ENCODE results near the gene CCNK. TPM values are rescaled to one million over a fixed set of nuclear protein-coding genes. Genes with fewer than 3 reads are reported as not detected.

The CCNK gene
- total RNA-seq, 1 experiment from 2014 or later = 80.1 TPM

- no peak overlapping the region for H2BK15ac ChIP-seq (ENCODE audit: low read depth, low read length)
- no peak overlapping the region for H3K4ac ChIP-seq (ENCODE audit: low read depth, low read length)
- H2AK5ac ChIP-seq (ENCODE audit: insufficient read length, low read length) = no peak overlapping the region
- H3K23me2 ChIP-seq (ENCODE audit: insufficient read length, low read depth, low read length, poor library complexity, severe bottlenecking) = no peaks in the 10 kb centered on the region
- H3K18ac ChIP-seq (ENCODE audit: insufficient read length, low read depth, low read length) = no peak overlapping the region
- no CpG with 5 or more reads among the region's 3 CpGs for WGBS (ENCODE audit: extremely low coverage, insufficient read length, low lambda C conversion rate)
- no peak overlapping the region for H2BK20ac ChIP-seq (ENCODE audit: low read depth, low read length, poor library complexity, severe bottlenecking)
- H4K5ac ChIP-seq (ENCODE audit: insufficient read length, low read depth, low read length) = no peak overlapping the region
- DNase-seq = no peak
- H3K27me3 ChIP-seq (ENCODE audit: insufficient read depth, low read length) = no peaks in the 10 kb centered on the region
- Mint-ChIP-seq H3K36me3 (ENCODE audit: insufficient read depth in 1 of 3, low read depth in 3 of 3) (peaks cover 23 to 55% (median 38%) of the 10 kb centered on the region in 3 experiments), H3K27me3 (ENCODE audit: low read depth) (no peaks in the 10 kb centered on the region), H3K27ac (no peak overlapping the region), H3K4me3 (no peak overlapping the region), H3K4me1 (peaks cover 8 to 14% of the 10 kb centered on the region in 2 experiments; a peak in 3 of 4 replicates), H3K9me3 (peaks cover 11 to 18% of the 10 kb centered on the region in 2 experiments)
- no peak overlapping the region for H2BK120ac ChIP-seq (ENCODE audit: low read depth, low read length, poor library complexity, severe bottlenecking)
- no peak overlapping the region for H3K9ac ChIP-seq (ENCODE audit: extremely low read depth, insufficient read length, low read length)
- no peak overlapping the region for H3K23ac ChIP-seq (ENCODE audit: insufficient read length, low read depth, low read length)
- TF ChIP-seq CTCF (conservative IDR thresholded peaks at IDR 0.05) = no peak
- no peak overlapping the region for H3K56ac ChIP-seq (ENCODE audit: insufficient read length, low read depth, low read length)
- no peaks in the 10 kb centered on the region for H3K79me1 ChIP-seq (ENCODE audit: insufficient read depth, low read depth, low read length, poor library complexity, severe bottlenecking)
- no peak overlapping the region for H3K27ac ChIP-seq (ENCODE audit: insufficient read length, low read depth, low read length)
- H3T11ph ChIP-seq (ENCODE audit: low read length) = no peak overlapping the region
- no peak overlapping the region for H2BK5ac ChIP-seq (ENCODE audit: insufficient read length, low read length)
- no peaks in the 10 kb centered on the region for H3K4me1 ChIP-seq (ENCODE audit: insufficient read depth, low read length)
- H3K14ac ChIP-seq (ENCODE audit: insufficient read depth, low read length) = no peak overlapping the region
- H4K91ac ChIP-seq (ENCODE audit: insufficient read length, low read depth, low read length) = no peak overlapping the region
- no peaks in the 10 kb centered on the region for H4K20me1 ChIP-seq (ENCODE audit: control insufficient read depth, insufficient read depth, insufficient read length)
- H3K9me3 ChIP-seq (ENCODE audit: control insufficient read depth, low read depth, low read length) = peaks cover 9% of the 10 kb centered on the region
- H3K79me2 ChIP-seq (ENCODE audit: insufficient read depth, low read length) = peaks cover 3% of the 10 kb centered on the region; the same call in 1 of the 2 replicates
- no peak overlapping the region for H2AFZ ChIP-seq (ENCODE audit: low read length)
- H4K8ac ChIP-seq (replicated peaks; ENCODE audit: insufficient read length, low read depth, low read length) = no peak overlapping the region
- no peak overlapping the region for H2BK12ac ChIP-seq (ENCODE audit: insufficient read length, low read depth, low read length)
- H3K4me2 ChIP-seq (ENCODE audit: insufficient read depth, insufficient read length, low read length) = no peak overlapping the region
These were observed 49.2 kb upstream of the CCNK start for GRCh38 chr14:99431986-99432385.
